GM18951 (cell line): ENCODE measurements around the gene CYP3A4.

Experiments used
- POLR2A ChIP-seq: IDR thresholded peaks from 4 replicates; pipeline ENCODE4 v1.6.1; 2011; ENCODE audit warnings: mild to moderate bottlenecking; ENCODE audit not compliant: insufficient read length, insufficient read depth; ENCODE audit errors: extremely low read depth
- in situ Hi-C: fragments of 300-500 bp; cut with MboI; formaldehyde crosslinking; loops from one replicate; pipeline ENCODE4 v1.12.0; 2022; ENCODE audit warnings: low sequenced_read_pairs, mixed read lengths, inconsistent platforms; ENCODE audit not compliant: unreplicated experiment

Gene CYP3A4

GRCh38 chr7:99784007-99784406, at the start of gene CYP3A4:
Gene CYP3A4 (minus strand): TSS chr7:99784184. CDS start chr7:99784081, 103 bp downstream.
- no peak for TF ChIP-seq POLR2A
- in situ Hi-C loops: no loop called here

GRCh38 chr7:99833289-99833877, 49.4 kb upstream of the CYP3A4 start:
- no peak for TF ChIP-seq POLR2A
- in situ Hi-C loops: no loop called here

GRCh38 chr7:99831595-99831994, 47.6 kb upstream of the CYP3A4 start:
- in situ Hi-C loops: no loop called here
- no peak for TF ChIP-seq POLR2A

GRCh38 chr7:99829524-99830160, 45.7 kb upstream of the CYP3A4 start:
- in situ Hi-C loops: no loop called here
- no peak for TF ChIP-seq POLR2A

GRCh38 chr7:99828811-99829210, 44.8 kb upstream of the CYP3A4 start:
- in situ Hi-C loops: no loop called here
- no peak for TF ChIP-seq POLR2A

- in situ Hi-C loops: no loop called here
- no peak for TF ChIP-seq POLR2A
Measured at GRCh38 chr7:99827040-99827778, 43.2 kb upstream of the CYP3A4 start.

- in situ Hi-C loops: no loop called here
- TF ChIP-seq POLR2A: no peak
Measured at GRCh38 chr7:99825873-99826272, 41.9 kb upstream of the CYP3A4 start.

GRCh38 chr7:99825452-99825851, 41.5 kb upstream of the CYP3A4 start:
- no peak for TF ChIP-seq POLR2A
- in situ Hi-C loops: no loop called here

GRCh38 chr7:99824091-99824490, 40.1 kb upstream of the CYP3A4 start:
- TF ChIP-seq POLR2A: no peak
- in situ Hi-C loops: no loop called here

GRCh38 chr7:99822731-99823718, 39.0 kb upstream of the CYP3A4 start:
- no peak for TF ChIP-seq POLR2A
- in situ Hi-C loops: no loop called here

- in situ Hi-C loops: no loop called here
- no peak for TF ChIP-seq POLR2A
Measured at GRCh38 chr7:99820408-99821027, 36.5 kb upstream of the CYP3A4 start.

GRCh38 chr7:99808766-99809165, 24.8 kb upstream of the CYP3A4 start:
- no peak for TF ChIP-seq POLR2A
- in situ Hi-C loops: no loop called here

GRCh38 chr7:99806839-99807478, 23.0 kb upstream of the CYP3A4 start:
- in situ Hi-C loops: no loop called here
- no peak for TF ChIP-seq POLR2A
